H1 (cell line): ENCODE measurements around the gene IL13. TPM values are rescaled to one million over a fixed set of nuclear protein-coding genes. Genes with fewer than 3 reads are reported as not detected.

Source experiments
- CTCF ChIA-PET: fragments of 300-600 bp; sonication (Branson Sonifier 250); formaldehyde crosslinking; loops from one replicate; lab custom pipeline; 2021; ENCODE audit not compliant: partially characterized antibody; lab: Charles Lee
- POLR2A ChIA-PET: fragments of 300-600 bp; sonication (Branson Sonifier 250); formaldehyde crosslinking; loops from one replicate; lab custom pipeline; 2021; ENCODE audit warnings: inconsistent platforms; ENCODE audit not compliant: partially characterized antibody; lab: Charles Lee
- DNase-seq, 2 experiments: peaks; one replicate each; pipeline versions ENCODE4 v3.0.0 to v3.0.0-alpha.2; 2010 to 2022; ENCODE audit warnings: low spot score in 2 of 2, low read depth in 1 of 2, mixed read lengths in 1 of 2
- FAIRE-seq: peaks from 2 replicates; lab custom pipeline; 2011; peaks lifted over from hg19 to GRCh38; lab: Jason Lieb, UNC
- H2AFZ ChIP-seq: 2 replicates; pipeline ENCODE4 v1.8.1; 2012; ENCODE audit warnings: low read length, inconsistent platforms
- H2AK5ac ChIP-seq: 2 replicates; pipeline ENCODE4 v1.6.1; 2013; ENCODE audit warnings: low read depth, low read length
- H2BK120ac ChIP-seq: replicated peaks from 2 replicates; pipeline ENCODE3; 2013; ENCODE audit warnings: low read depth, low read length, inconsistent platforms
- H2BK12ac ChIP-seq: 2 replicates; pipeline ENCODE4 v1.6.1; 2013; ENCODE audit warnings: low read depth, low read length
- H2BK15ac ChIP-seq: 2 replicates; pipeline ENCODE4 v1.6.1; 2013; ENCODE audit warnings: low read length
- H2BK20ac ChIP-seq: 2 replicates; pipeline ENCODE4 v1.6.1; 2013; ENCODE audit warnings: low read length
- H2BK5ac ChIP-seq: 2 replicates; pipeline ENCODE4 v1.6.1; 2013; ENCODE audit warnings: low read depth, low read length
- H3K14ac ChIP-seq: 2 replicates; pipeline ENCODE4 v1.6.1; 2013; ENCODE audit warnings: inconsistent platforms; ENCODE audit not compliant: insufficient read length
- H3K18ac ChIP-seq: 2 replicates; pipeline ENCODE4 v1.6.1; 2013; ENCODE audit warnings: low read length; ENCODE audit errors: extremely low read depth
- H3K23ac ChIP-seq: 2 replicates; pipeline ENCODE4 v1.6.1; 2013; ENCODE audit warnings: inconsistent platforms; ENCODE audit not compliant: insufficient read length
- H3K23me2 ChIP-seq: 2 replicates; pipeline ENCODE4 v1.6.1; 2013; ENCODE audit warnings: low read depth, low read length
- H3K27ac ChIP-seq: 2 replicates; pipeline ENCODE4 v1.6.1; 2011; ENCODE audit warnings: low read depth, low read length, inconsistent platforms
- H3K27me3 ChIP-seq, 4 experiments: replicated peaks in 1 of 4; 1 replicate in 1 of 4; 2 replicates in 3 of 4; pipeline versions ENCODE4 v1.6.1 to v1.8.1; 2011 to 2013; ENCODE audit warnings: low read length in 3 of 4, mild to moderate bottlenecking in 3 of 4, inconsistent platforms in 2 of 4, mixed read lengths in 2 of 4, moderate library complexity in 1 of 4; ENCODE audit not compliant: control insufficient read depth in 3 of 4, insufficient read depth in 3 of 4; ENCODE audit errors: extremely low read depth in 1 of 4
- H3K36me3 ChIP-seq, 4 experiments: 2 replicates each; pipeline versions ENCODE4 v1.6.1 to v1.8.1; 2011 to 2013; ENCODE audit warnings: mild to moderate bottlenecking in 4 of 4, low read length in 3 of 4, moderate library complexity in 2 of 4, control low read depth in 1 of 4, inconsistent platforms in 1 of 4; ENCODE audit not compliant: insufficient read depth in 4 of 4, control insufficient read depth in 2 of 4
- H3K4ac ChIP-seq: replicated peaks from 2 replicates; pipeline ENCODE3; 2013; ENCODE audit warnings: low read length, low read depth, mixed read lengths, inconsistent platforms; ENCODE audit not compliant: insufficient read length
- H3K4me1 ChIP-seq, 4 experiments: replicated peaks in 1 of 4; 1 replicate in 1 of 4; 2 replicates in 3 of 4; pipeline versions ENCODE4 v1.6.1 to v1.8.1; 2011 to 2013; ENCODE audit warnings: low read length in 3 of 4, inconsistent platforms in 2 of 4, mixed read lengths in 1 of 4; ENCODE audit not compliant: insufficient read depth in 4 of 4, control insufficient read depth in 3 of 4
- H3K4me2 ChIP-seq, 2 experiments: 2 replicates each; pipeline versions ENCODE4 v1.6.1 to v1.8.1; 2011 to 2013; ENCODE audit warnings: low read depth in 2 of 2, low read length in 2 of 2, control low read depth in 1 of 2, inconsistent platforms in 1 of 2, mild to moderate bottlenecking in 1 of 2; ENCODE audit not compliant: insufficient read depth in 1 of 2
- H3K4me3 ChIP-seq, 4 experiments: fragments of 200-600, 300-600 bp in 1 of 4; sonication (generic), shearing (Covaris generic), sonication (Bioruptor Twin) in 1 of 4; 2 replicates each; pipeline versions ENCODE4 v1.5.1 to v1.8.1; 2011 to 2016; ENCODE audit warnings: low read length in 4 of 4, low read depth in 3 of 4, control low read depth in 2 of 4, inconsistent platforms in 2 of 4, mild to moderate bottlenecking in 2 of 4, mixed read lengths in 1 of 4, moderate library complexity in 1 of 4; ENCODE audit not compliant: insufficient read depth in 2 of 4; ENCODE audit errors: extremely low read depth in 1 of 4
- H3K56ac ChIP-seq: replicated peaks from 2 replicates; pipeline ENCODE3; 2013; ENCODE audit warnings: low read depth, mild to moderate bottlenecking, mixed read lengths, low read length, inconsistent platforms; ENCODE audit not compliant: insufficient read length
- H3K79me1 ChIP-seq: 2 replicates; pipeline ENCODE4 v1.6.1; 2013; ENCODE audit warnings: low read depth, low read length, control low read depth
- H3K79me2 ChIP-seq, 2 experiments: 2 replicates each; pipeline versions ENCODE4 v1.6.1 to v1.8.1; 2012 to 2013; ENCODE audit warnings: low read length in 2 of 2, mild to moderate bottlenecking in 2 of 2, inconsistent platforms in 1 of 2; ENCODE audit not compliant: insufficient read depth in 2 of 2, control insufficient read depth in 1 of 2
- H3K9ac ChIP-seq, 4 experiments: replicated peaks in 1 of 4; 1 replicate in 1 of 4; 2 replicates in 3 of 4; pipeline versions ENCODE4 v1.6.1 to v1.8.1; 2011 to 2013; ENCODE audit warnings: low read depth in 3 of 4, low read length in 3 of 4, control low read depth in 2 of 4, mild to moderate bottlenecking in 2 of 4, moderate library complexity in 2 of 4, inconsistent platforms in 1 of 4; ENCODE audit errors: extremely low read depth in 1 of 4
- H3K9me3 ChIP-seq, 2 experiments: 2 replicates each; pipeline versions ENCODE4 v1.6.1 to v1.8.1; 2012 to 2013; ENCODE audit warnings: mild to moderate bottlenecking in 2 of 2, moderate library complexity in 2 of 2, control low read depth in 1 of 2, inconsistent platforms in 1 of 2, low read depth in 1 of 2, low read length in 1 of 2, mixed read lengths in 1 of 2; ENCODE audit not compliant: insufficient read depth in 2 of 2
- H4K20me1 ChIP-seq, 2 experiments: replicated peaks in 1 of 2; 2 replicates each; pipeline versions ENCODE3 to v1.8.1; 2011 to 2013; ENCODE audit warnings: inconsistent platforms in 2 of 2, low read length in 2 of 2, mild to moderate bottlenecking in 1 of 2; ENCODE audit not compliant: insufficient read depth in 2 of 2, control insufficient read depth in 1 of 2
- H4K5ac ChIP-seq: 2 replicates; pipeline ENCODE4 v1.6.1; 2013; ENCODE audit warnings: low read length, low read depth, mixed read lengths, inconsistent platforms; ENCODE audit not compliant: insufficient read length
- H4K8ac ChIP-seq: 2 replicates; pipeline ENCODE4 v1.8.0; 2013; ENCODE audit warnings: mild to moderate bottlenecking, moderate library complexity, low read length, inconsistent platforms; ENCODE audit not compliant: insufficient read depth; ENCODE audit errors: extremely low read depth
- H4K91ac ChIP-seq: replicated peaks from 2 replicates; pipeline ENCODE3; 2013; ENCODE audit warnings: low read length, mixed read lengths, inconsistent platforms; ENCODE audit not compliant: insufficient read length
- ATF3 ChIP-seq: IDR thresholded peaks from 2 replicates; pipeline ENCODE4 v1.6.1; 2011; ENCODE audit warnings: low read depth, mild to moderate bottlenecking, low read length; ENCODE audit not compliant: insufficient read depth
- CEBPB ChIP-seq: IDR thresholded peaks from 2 replicates; pipeline ENCODE4 v1.6.1; 2012; ENCODE audit warnings: low read depth, low read length
- CHD1 ChIP-seq: IDR thresholded peaks from 2 replicates; pipeline ENCODE4 v1.6.1; 2012; ENCODE audit warnings: low read depth, low read length, improper control_type of control experiment
- CTBP2 ChIP-seq: IDR thresholded peaks from 2 replicates; pipeline ENCODE4 v1.7.0; 2011; ENCODE audit warnings: borderline replicate concordance, mild to moderate bottlenecking, moderate library complexity, mixed read lengths, low read length; ENCODE audit not compliant: insufficient read depth, insufficient read length
- EZH2 ChIP-seq: fragments of 200-600 bp; sonication (generic); IDR thresholded peaks from 2 replicates; pipeline ENCODE4 v1.7.1; 2012; ENCODE audit warnings: low read depth, mild to moderate bottlenecking, moderate library complexity, low read length, inconsistent platforms; ENCODE audit not compliant: severe bottlenecking
- GABPA ChIP-seq: IDR thresholded peaks from 2 replicates; pipeline ENCODE4 v1.6.1; 2011; ENCODE audit warnings: mild to moderate bottlenecking, low read length, moderate library complexity, borderline replicate concordance; ENCODE audit not compliant: insufficient read depth
- GTF2F1 ChIP-seq: IDR thresholded peaks from 2 replicates; pipeline ENCODE4 v1.6.1; 2012; ENCODE audit warnings: low read depth, low read length, improper control_type of control experiment, borderline replicate concordance
- JUND ChIP-seq: IDR thresholded peaks from 2 replicates; pipeline ENCODE4 v1.6.1; 2011; ENCODE audit warnings: mild to moderate bottlenecking, improper control_type of control experiment, low read length
- NANOG ChIP-seq: IDR thresholded peaks from 2 replicates; pipeline ENCODE4 v1.6.1; 2011; ENCODE audit warnings: low read length, low read depth, mild to moderate bottlenecking, inconsistent platforms; ENCODE audit not compliant: insufficient read depth, poor library complexity, severe bottlenecking
- PHF8 ChIP-seq: fragments of 200-600 bp; sonication (generic); conservative IDR thresholded peaks from 2 replicates; pipeline ENCODE4 v1.7.1; 2012; ENCODE audit warnings: low read depth, mild to moderate bottlenecking, inconsistent platforms, low read length, moderate library complexity
- POU5F1 ChIP-seq: IDR thresholded peaks from 2 replicates; pipeline ENCODE4 v1.6.1; 2011; ENCODE audit warnings: low read depth, mild to moderate bottlenecking, low read length, moderate library complexity
- RNF2 ChIP-seq: fragments of 200-900, 300-1000 bp; sonication (generic); IDR thresholded peaks from 2 replicates; pipeline ENCODE4 v1.7.1; 2016; ENCODE audit warnings: borderline replicate concordance, low read depth, mild to moderate bottlenecking, antibody characterized with exemption, low read length; ENCODE audit not compliant: poor library complexity, severe bottlenecking; ENCODE audit errors: missing control alignments
- SIRT6 ChIP-seq: IDR thresholded peaks from one replicate; pipeline ENCODE4 v1.7.1; 2012; ENCODE audit warnings: low read length, inconsistent platforms
- SP1 ChIP-seq: IDR thresholded peaks from 2 replicates; pipeline ENCODE4 v1.6.1; 2011; ENCODE audit warnings: low read depth, low read length
- WGBS, 2 experiments: shearing (Covaris generic) in 1 of 2; methylation state at CpG; one replicate each; pipeline versions ENCODE4 v1.1.6 to v1.1.7; 2013 to 2015; ENCODE audit warnings: low lambda C conversion rate in 2 of 2, mixed read lengths in 2 of 2, inconsistent platforms in 1 of 2, low coverage in 1 of 2, missing lambda C conversion rate in 1 of 2; ENCODE audit not compliant: insufficient replicate concordance in 2 of 2, insufficient coverage in 1 of 2, insufficient read length in 1 of 2; ENCODE audit errors: extremely low coverage in 1 of 2, missing lambda C conversion rate in 1 of 2; 5-methylcytosine and 5-hydroxymethylcytosine counted together
- polyA plus RNA-seq, 7 experiments: library from polyadenylated mRNA; depleted of rRNA in 3 of 7; stranded (reverse) in 5 of 7; unstranded in 2 of 7; fragments of >200 nt in 5 of 7; fragments of 200-250 nt in 2 of 7; gene quantifications; 1 replicate in 5 of 7; 2 replicates in 1 of 7; 4 replicates in 1 of 7; pipeline versions ENCODE4 v1.2.1 to v1.2.3, GENCODE V29; 2011 to 2013; ENCODE audit warnings: missing spikeins in 2 of 7, mixed read lengths in 2 of 7
- total RNA-seq: library from RNA; stranded (reverse); fragmentation: NEBNext Ultra II Directional; extraction: Animal tissue kit (Norgen Biotek cat#: 25700); gene quantifications from 2 replicates; pipeline ENCODE4 v1.2.1, GENCODE V29; 2021

IL13 gene
- total and polyA plus RNA-seq, 2 of the 8 experiments (the other 6 are each of a cell fraction or from before 2014, with no cell fraction given), result not detected

GRCh38 chr5:132704875-132705274 lies 46.9 kb downstream of the IL13 start:
- Histone ChIP-seq H3K14ac (no peak overlapping the region), H3K4me3 (no peak overlapping the region), H3K4me2 (no peak overlapping the region), H4K20me1 (no peaks in the 10 kb centered on the region), H2BK15ac (no peak overlapping the region), H3K9me3 (no peaks in the 10 kb centered on the region), H3K18ac (no peak overlapping the region), H2BK120ac (no peak overlapping the region), H3K56ac (no peak overlapping the region), H2AFZ (no peak overlapping the region), H4K91ac (no peak overlapping the region), H3K27ac (no peak overlapping the region), H3K79me1 (no peaks in the 10 kb centered on the region), H3K79me2 (no peaks in the 10 kb centered on the region), H2AK5ac (no peak overlapping the region), H4K5ac (no peak overlapping the region), H2BK12ac (no peak overlapping the region), H2BK20ac (no peak overlapping the region), H3K9ac (no peak overlapping the region), H3K27me3 (no peaks in the 10 kb centered on the region), H4K8ac (no peak overlapping the region), H3K23ac (no peak overlapping the region), H2BK5ac (no peak overlapping the region), H3K4me1 (no peaks in the 10 kb centered on the region), H3K36me3 (peaks cover 0 to 11% (median 3%) of the 10 kb centered on the region in 4 experiments; a peak in 4 of 8 replicates), H3K23me2 (no peaks in the 10 kb centered on the region), H3K4ac (no peak overlapping the region)
- no peak for FAIRE-seq
- ChIA-PET CTCF (interaction anchor here (0.8 to 0.9 kb wide), 2 partner anchors 69 to 178 kb away, joined by 3 read pairs; no protein-coding TSS in a partner anchor), POLR2A (no interaction called here)
- 82% methylated on average over 1 of the region's 1 CpG; no CpG with 5 or more reads in 1 of the 2 experiments for WGBS, 2 experiments
- DNase-seq, result no peak
- TF ChIP-seq POU5F1 (no peak), ATF3 (no peak), CHD1 (no peak), CEBPB (no peak), SIRT6 (no peak), RNF2 (no peak), GABPA (no peak), JUND (no peak), CTBP2 (no peak), NANOG (no peak), EZH2 (no peak), SP1 (no peak), PHF8 (no peak), GTF2F1 (no peak)
